ENCODE results near the gene GPR161.

- TF ChIP-seq POLR2A (IDR thresholded peaks at IDR 0.05; ENCODE audit: low read depth) (no peak), CTCF (IDR thresholded peaks at IDR 0.05) (no peak), POLR2AphosphoS5 (IDR thresholded peaks at IDR 0.05) (no peak), EP300 (IDR thresholded peaks at IDR 0.05) (no peak)
These were observed 9.2 kb downstream of the GPR161 start for GRCh38 chr1:168127503-168127902.

Measured in esophagus muscularis mucosa (tissue), 4 donors.